Measurements from ENCODE around the gene DLX3. TPM values are rescaled to one million over a fixed set of nuclear protein-coding genes. Genes with fewer than 3 reads are reported as not detected.

DLX3 gene
- total RNA-seq, 1 experiment from 2014 or later, result 1.2 TPM

DNA sequence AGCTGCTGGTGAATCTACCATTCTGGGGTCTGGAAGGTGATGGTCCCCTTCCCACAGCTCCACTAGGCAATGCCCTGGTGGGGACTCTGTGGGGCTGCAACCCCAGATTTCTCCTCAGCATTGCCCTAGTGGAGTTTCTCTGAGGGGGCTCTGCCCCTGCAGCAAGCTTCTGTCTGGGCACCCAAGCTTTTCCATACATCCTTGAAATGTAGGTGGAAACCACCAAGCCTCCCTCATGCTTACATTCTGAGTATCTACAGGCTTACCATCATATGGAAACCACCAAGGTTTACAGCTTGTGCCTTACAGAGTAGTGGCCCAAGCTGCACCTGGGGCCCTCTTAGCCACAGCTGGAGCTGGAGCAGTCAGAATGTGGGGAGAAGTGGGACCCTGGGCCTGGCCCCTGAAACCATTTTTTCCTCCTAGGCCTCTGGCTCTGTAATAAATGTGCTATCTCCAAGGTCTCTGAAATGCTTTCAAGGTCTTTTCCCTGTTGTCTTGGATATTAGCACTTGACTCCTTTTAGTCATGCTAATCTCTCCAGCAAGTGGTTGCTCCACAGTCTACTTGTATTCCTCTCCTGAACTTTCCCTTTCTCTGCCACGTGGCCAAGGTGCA lies 19.6 kb upstream of the DLX3 start:
- H2AK5ac ChIP-seq (ENCODE audit: insufficient read length, low read length), result no peak overlapping the region

More for the DNA sequence above, 19.6 kb upstream of the DLX3 start:
- no peak overlapping the region for H4K8ac ChIP-seq (replicated peaks; ENCODE audit: insufficient read length, low read depth, low read length)
- TF ChIP-seq, protein P1, sequence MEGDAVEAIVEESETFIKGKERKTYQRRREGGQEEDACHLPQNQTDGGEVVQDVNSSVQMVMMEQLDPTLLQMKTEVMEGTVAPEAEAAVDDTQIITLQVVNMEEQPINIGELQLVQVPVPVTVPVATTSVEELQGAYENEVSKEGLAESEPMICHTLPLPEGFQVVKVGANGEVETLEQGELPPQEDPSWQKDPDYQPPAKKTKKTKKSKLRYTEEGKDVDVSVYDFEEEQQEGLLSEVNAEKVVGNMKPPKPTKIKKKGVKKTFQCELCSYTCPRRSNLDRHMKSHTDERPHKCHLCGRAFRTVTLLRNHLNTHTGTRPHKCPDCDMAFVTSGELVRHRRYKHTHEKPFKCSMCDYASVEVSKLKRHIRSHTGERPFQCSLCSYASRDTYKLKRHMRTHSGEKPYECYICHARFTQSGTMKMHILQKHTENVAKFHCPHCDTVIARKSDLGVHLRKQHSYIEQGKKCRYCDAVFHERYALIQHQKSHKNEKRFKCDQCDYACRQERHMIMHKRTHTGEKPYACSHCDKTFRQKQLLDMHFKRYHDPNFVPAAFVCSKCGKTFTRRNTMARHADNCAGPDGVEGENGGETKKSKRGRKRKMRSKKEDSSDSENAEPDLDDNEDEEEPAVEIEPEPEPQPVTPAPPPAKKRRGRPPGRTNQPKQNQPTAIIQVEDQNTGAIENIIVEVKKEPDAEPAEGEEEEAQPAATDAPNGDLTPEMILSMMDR (conservative IDR thresholded peaks at IDR 0.05), result no peak
- no peaks in the 10 kb centered on the region for H4K20me1 ChIP-seq (ENCODE audit: control insufficient read depth, insufficient read depth, insufficient read length)
- no peak overlapping the region for H3K56ac ChIP-seq (ENCODE audit: insufficient read length, low read depth, low read length)
- H4K5ac ChIP-seq (ENCODE audit: insufficient read length, low read depth, low read length), result no peak overlapping the region
- H2BK15ac ChIP-seq (ENCODE audit: low read depth, low read length), result no peak overlapping the region
- H3K9ac ChIP-seq (ENCODE audit: extremely low read depth, insufficient read length, low read length), result no peak overlapping the region
- Mint-ChIP-seq H3K36me3 (ENCODE audit: insufficient read depth in 1 of 3, low read depth in 3 of 3) (peaks cover 0 to 12% (median 0%) of the 10 kb centered on the region in 3 experiments; a peak in 3 of 7 replicates), H3K9me3 (peaks cover 22 to 23% of the 10 kb centered on the region in 2 experiments), H3K27ac (no peak overlapping the region), H3K4me3 (no peak overlapping the region), H3K27me3 (ENCODE audit: low read depth) (peaks cover 44% of the 10 kb centered on the region), H3K4me1 (no peaks in the 10 kb centered on the region)
- no peak overlapping the region for H2BK5ac ChIP-seq (ENCODE audit: insufficient read length, low read length)
- no CpG with 5 or more reads among the region's 1 CpG for WGBS (ENCODE audit: extremely low coverage, insufficient read length, low lambda C conversion rate)
- no peak overlapping the region for H2BK12ac ChIP-seq (ENCODE audit: insufficient read length, low read depth, low read length)
- no peak overlapping the region for H3K4ac ChIP-seq (ENCODE audit: low read depth, low read length)
- no peak overlapping the region for H2AFZ ChIP-seq (ENCODE audit: low read length)
- H3K27me3 ChIP-seq (ENCODE audit: insufficient read depth, low read length), result no peaks in the 10 kb centered on the region
- H3K18ac ChIP-seq (ENCODE audit: insufficient read length, low read depth, low read length), result no peak overlapping the region
- no peaks in the 10 kb centered on the region for H3K4me1 ChIP-seq (ENCODE audit: insufficient read depth, low read length)
- no peaks in the 10 kb centered on the region for H3K79me1 ChIP-seq (ENCODE audit: insufficient read depth, low read depth, low read length, poor library complexity, severe bottlenecking)
- no peak overlapping the region for H3K23ac ChIP-seq (ENCODE audit: insufficient read length, low read depth, low read length)
- H3K4me2 ChIP-seq (ENCODE audit: insufficient read depth, insufficient read length, low read length), result no peak overlapping the region
- no peaks in the 10 kb centered on the region for H3K23me2 ChIP-seq (ENCODE audit: insufficient read length, low read depth, low read length, poor library complexity, severe bottlenecking)
- no peaks in the 10 kb centered on the region for H3K79me2 ChIP-seq (ENCODE audit: insufficient read depth, low read length)
- H3K27ac ChIP-seq (ENCODE audit: insufficient read length, low read depth, low read length), result no peak overlapping the region
- DNase-seq, result no peak
- H3K14ac ChIP-seq (ENCODE audit: insufficient read depth, low read length), result no peak overlapping the region
- H3K9me3 ChIP-seq (ENCODE audit: control insufficient read depth, low read depth, low read length), result peaks cover 10% of the 10 kb centered on the region
- H2BK20ac ChIP-seq (ENCODE audit: low read depth, low read length, poor library complexity, severe bottlenecking), result no peak overlapping the region
- no peak overlapping the region for H3T11ph ChIP-seq (ENCODE audit: low read length)
- no peak overlapping the region for H4K91ac ChIP-seq (ENCODE audit: insufficient read length, low read depth, low read length)
- H2BK120ac ChIP-seq (ENCODE audit: low read depth, low read length, poor library complexity, severe bottlenecking), result no peak overlapping the region
